ENCODE data around the gene SERPINA3. TPM values are rescaled to one million over a fixed set of nuclear protein-coding genes. Genes with fewer than 3 reads are reported as not detected.

The SERPINA3 gene
- total and polyA plus RNA-seq, 2 of the 8 experiments (the other 6 are each of a cell fraction or from before 2014, with no cell fraction given) = not detected

- 0 out of 8 replicates have a peak, but pooled peaks cover 0 to 2% (median 0%) of the 10 kb centered on the region in 4 experiments for H3K36me3 ChIP-seq (ENCODE audit: control insufficient read depth in 2 of 4, insufficient read depth in 4 of 4, low read length in 3 of 4)
- 94% methylated on average over 6 of the region's 6 CpGs; no CpG with 5 or more reads in 1 of the 2 experiments for WGBS, 2 experiments (ENCODE audit: extremely low coverage in 1 of 2, insufficient coverage in 1 of 2, insufficient read length in 1 of 2, insufficient replicate concordance in 2 of 2, low coverage in 1 of 2, low lambda C conversion rate in 2 of 2, missing lambda C conversion rate in 1 of 2)
- H2BK5ac ChIP-seq (ENCODE audit: low read depth, low read length) = no peak overlapping the region
- no peak overlapping the region for H3K56ac ChIP-seq (replicated peaks; ENCODE audit: insufficient read length, low read depth, low read length)
- H3K23me2 ChIP-seq (ENCODE audit: low read depth, low read length) = no peaks in the 10 kb centered on the region
- H4K20me1 ChIP-seq (replicated peaks in 1 of 2; ENCODE audit: control insufficient read depth in 1 of 2, insufficient read depth in 2 of 2, low read length in 2 of 2) = no peaks in the 10 kb centered on the region
- H3K79me1 ChIP-seq (ENCODE audit: low read depth, low read length) = no peaks in the 10 kb centered on the region
- H2BK120ac ChIP-seq (replicated peaks; ENCODE audit: low read depth, low read length) = no peak overlapping the region
- no peaks in the 10 kb centered on the region for H3K4me1 ChIP-seq (replicated peaks in 1 of 4; ENCODE audit: control insufficient read depth in 3 of 4, insufficient read depth in 4 of 4, low read length in 3 of 4)
- H2BK20ac ChIP-seq (ENCODE audit: low read length) = no peak overlapping the region
- H3K4ac ChIP-seq (replicated peaks; ENCODE audit: insufficient read length, low read depth, low read length) = no peak overlapping the region
- H3K14ac ChIP-seq (ENCODE audit: insufficient read length) = no peak overlapping the region
- no peak overlapping the region for H3K9ac ChIP-seq (replicated peaks in 1 of 4; ENCODE audit: extremely low read depth in 1 of 4, low read depth in 3 of 4, low read length in 3 of 4)
- no peak overlapping the region for H2AK5ac ChIP-seq (ENCODE audit: low read depth, low read length)
- POLR2A ChIA-PET (ENCODE audit: partially characterized antibody) = no interaction called here
- H3K4me2 ChIP-seq (ENCODE audit: insufficient read depth in 1 of 2, low read depth in 2 of 2, low read length in 2 of 2) = no peak overlapping the region
- FAIRE-seq (no peak), DNase-seq (ENCODE audit: low read depth in 1 of 2, low spot score in 2 of 2) (no peak)
- no peaks in the 10 kb centered on the region for H3K79me2 ChIP-seq (ENCODE audit: control insufficient read depth in 1 of 2, insufficient read depth in 2 of 2, low read length in 2 of 2)
- no peak overlapping the region for H2AFZ ChIP-seq (ENCODE audit: low read length)
- H2BK12ac ChIP-seq (ENCODE audit: low read depth, low read length) = no peak overlapping the region
- CTCF ChIA-PET (ENCODE audit: partially characterized antibody) = interaction anchor here (0.7 to 1.5 kb wide), 3 partner anchors 38 to 185 kb away, joined by 3 to 6 read pairs (median 3); no protein-coding TSS in a partner anchor
- H3K23ac ChIP-seq (ENCODE audit: insufficient read length) = no peak overlapping the region
- H4K5ac ChIP-seq (ENCODE audit: insufficient read length, low read depth, low read length) = no peak overlapping the region
- H3K9me3 ChIP-seq (ENCODE audit: insufficient read depth in 2 of 2, low read depth in 1 of 2, low read length in 1 of 2) = peaks cover 14 to 15% of the 10 kb centered on the region in 2 experiments; a peak in 3 of 4 replicates
- no peak overlapping the region for H4K91ac ChIP-seq (replicated peaks; ENCODE audit: insufficient read length, low read length)
- H4K8ac ChIP-seq (ENCODE audit: extremely low read depth, insufficient read depth, low read length) = no peak overlapping the region
- H3K27ac ChIP-seq (ENCODE audit: low read depth, low read length) = no peak overlapping the region
- H3K18ac ChIP-seq (ENCODE audit: extremely low read depth, low read length) = no peak overlapping the region
- H2BK15ac ChIP-seq (ENCODE audit: low read length) = no peak overlapping the region
- H3K27me3 ChIP-seq (replicated peaks in 1 of 4; ENCODE audit: control insufficient read depth in 3 of 4, extremely low read depth in 1 of 4, insufficient read depth in 3 of 4, low read length in 3 of 4) = no peaks in the 10 kb centered on the region
- no peak overlapping the region for H3K4me3 ChIP-seq (ENCODE audit: extremely low read depth in 1 of 4, insufficient read depth in 2 of 4, low read depth in 3 of 4, low read length in 4 of 4)
- no peak for TF ChIP-seq RNF2 (IDR thresholded peaks at IDR 0.05; ENCODE audit: borderline replicate concordance, low read depth, low read length, missing control alignments, poor library complexity, severe bottlenecking)
- no peak for TF ChIP-seq CHD2 (IDR thresholded peaks at IDR 0.05; ENCODE audit: low read length)
- TF ChIP-seq SP4 (IDR thresholded peaks at IDR 0.05; ENCODE audit: low read length) = no peak
- TF ChIP-seq ZNF274 (IDR thresholded peaks at IDR 0.05; ENCODE audit: borderline replicate concordance, extremely low read depth, low read length) = no peak
- TF ChIP-seq ASH2L (IDR thresholded peaks at IDR 0.05; ENCODE audit: low read length) = no peak
- TF ChIP-seq SIN3A (conservative IDR thresholded peaks at IDR 0.05 in 1 of 2, IDR thresholded peaks at IDR 0.05 in 1 of 2; ENCODE audit: low read depth in 1 of 2, low read length in 2 of 2) = no peak
- no peak for TF ChIP-seq SP2 (IDR thresholded peaks at IDR 0.05; ENCODE audit: low read length)
- no peak for TF ChIP-seq CBX8 (IDR thresholded peaks at IDR 0.05; ENCODE audit: borderline replicate concordance, low read depth, low read length)
- TF ChIP-seq SIRT6 (IDR thresholded peaks at IDR 0.05; ENCODE audit: low read length) = no peak
- TF ChIP-seq SUZ12 (IDR thresholded peaks at IDR 0.05; ENCODE audit: low read length) = no peak
- TF ChIP-seq USF2 (IDR thresholded peaks at IDR 0.05; ENCODE audit: low read length) = no peak
- TF ChIP-seq SIX5 (IDR thresholded peaks at IDR 0.05; ENCODE audit: low read depth, low read length) = no peak
Observed at GRCh38 chr14:94622653-94623421, 10.6 kb downstream of the SERPINA3 start.
